ENCODE data around the gene DPP6. TPM values are rescaled to one million over a fixed set of nuclear protein-coding genes. Genes with fewer than 3 reads are reported as not detected.

Gene DPP6
- total and polyA plus RNA-seq, 2 donors (not counting 1 experiment from before 2014, with no cell fraction given): not detected

GRCh38 chr7:154347700-154348266, 295.6 kb downstream of the DPP6 start:
- intact Hi-C loops (cut with micrococcal nuclease): no loop called here
- no peaks in the 10 kb centered on the region for H3K36me3 ChIP-seq (replicated peaks in 1 of 2; ENCODE audit: control extremely low read depth in 1 of 2, control insufficient read depth in 1 of 2, extremely low read depth in 1 of 2, insufficient read depth in 2 of 2, low read length in 1 of 2)
- peaks cover 0 to 16% (median 0%) of the 10 kb centered on the region in 3 donors for H3K9me3 ChIP-seq (ENCODE audit: control extremely low read depth in 1 of 3, control insufficient read depth in 2 of 3, insufficient read depth in 1 of 3, low read length in 2 of 3)
- DNase-seq (no peak), ATAC-seq (ENCODE audit: low read depth) (no peak)
- no peak overlapping the region for H3K4me2 ChIP-seq (replicated peaks; ENCODE audit: low read depth, low read length, poor library complexity, severe bottlenecking)
- H3K4me3 Mint-ChIP-seq: no peak overlapping the region
- CTCF ChIA-PET: no interaction called here
- no peak overlapping the region for H3K27ac Mint-ChIP-seq
- H3K4me1 Mint-ChIP-seq: no peaks in the 10 kb centered on the region
- H3K27me3 ChIP-seq (replicated peaks in 1 of 4; ENCODE audit: control extremely low read depth in 1 of 4, control insufficient read depth in 3 of 4, insufficient read depth in 4 of 4, low read length in 3 of 4): no peaks in the 10 kb centered on the region
- H3K9ac ChIP-seq (ENCODE audit: low read length): no peak overlapping the region
- H4K20me1 ChIP-seq (ENCODE audit: control insufficient read depth, insufficient read depth, low read length, poor library complexity, severe bottlenecking): no peaks in the 10 kb centered on the region
- peaks cover 2% of the 10 kb centered on the region for H3K9me3 Mint-ChIP-seq (ENCODE audit: insufficient read depth)
- no peaks in the 10 kb centered on the region for H3K4me1 ChIP-seq (ENCODE audit: control insufficient read depth in 2 of 2, insufficient read depth in 2 of 2, low read length in 2 of 2)
- no peak overlapping the region for H3K4me3 ChIP-seq (ENCODE audit: control extremely low read depth in 1 of 5, extremely low read depth in 1 of 5, insufficient read depth in 1 of 5, low read depth in 2 of 5, low read length in 4 of 5)
- no peak overlapping the region for H2AFZ ChIP-seq (ENCODE audit: insufficient read depth, low read depth, low read length, poor library complexity, severe bottlenecking)
- no peaks in the 10 kb centered on the region for H3K79me2 ChIP-seq (ENCODE audit: control insufficient read depth, insufficient read depth, low read length)
- TF ChIP-seq CTCF (IDR thresholded peaks at IDR 0.05) (no peak), EZH2 (IDR thresholded peaks at IDR 0.05; ENCODE audit: borderline replicate concordance, insufficient read depth, low read depth, low read length, poor library complexity, severe bottlenecking) (no peak)
- WGBS (ENCODE audit: insufficient coverage): 33% methylated on average over 1 of the region's 3 CpGs
- POLR2A ChIA-PET: no interaction called here
- no peaks in the 10 kb centered on the region for H3K27me3 Mint-ChIP-seq
- no peak overlapping the region for H3K27ac ChIP-seq (ENCODE audit: low read length in 2 of 2)

GRCh38 chr7:154350892-154351291, 298.7 kb downstream of the DPP6 start:
- CTCF ChIA-PET: no interaction called here
- intact Hi-C loops (cut with micrococcal nuclease): no loop called here

More at GRCh38 chr7:154350892-154351291, 298.7 kb downstream of the DPP6 start:
- Histone ChIP-seq H3K79me2 (ENCODE audit: control insufficient read depth, insufficient read depth, low read length) (no peaks in the 10 kb centered on the region), H4K20me1 (ENCODE audit: control insufficient read depth, insufficient read depth, low read length, poor library complexity, severe bottlenecking) (no peaks in the 10 kb centered on the region), H2AFZ (ENCODE audit: insufficient read depth, low read depth, low read length, poor library complexity, severe bottlenecking) (no peak overlapping the region), H3K4me3 (ENCODE audit: control extremely low read depth in 1 of 5, extremely low read depth in 1 of 5, insufficient read depth in 1 of 5, low read depth in 2 of 5, low read length in 4 of 5) (no peak overlapping the region), H3K27ac (ENCODE audit: low read length in 2 of 2) (no peak overlapping the region), H3K4me1 (ENCODE audit: control insufficient read depth in 2 of 2, insufficient read depth in 2 of 2, low read length in 2 of 2) (no peaks in the 10 kb centered on the region), H3K9me3 (ENCODE audit: control extremely low read depth in 1 of 3, control insufficient read depth in 2 of 3, insufficient read depth in 1 of 3, low read length in 2 of 3) (peaks cover 0 to 8% (median 0%) of the 10 kb centered on the region in 3 donors), H3K4me2 (replicated peaks; ENCODE audit: low read depth, low read length, poor library complexity, severe bottlenecking) (no peak overlapping the region), H3K27me3 (replicated peaks in 1 of 4; ENCODE audit: control extremely low read depth in 1 of 4, control insufficient read depth in 3 of 4, insufficient read depth in 4 of 4, low read length in 3 of 4) (no peaks in the 10 kb centered on the region), H3K36me3 (replicated peaks in 1 of 2; ENCODE audit: control extremely low read depth in 1 of 2, control insufficient read depth in 1 of 2, extremely low read depth in 1 of 2, insufficient read depth in 2 of 2, low read length in 1 of 2) (no peaks in the 10 kb centered on the region), H3K9ac (ENCODE audit: low read length) (no peak overlapping the region)
- H3K27me3 Mint-ChIP-seq: no peaks in the 10 kb centered on the region
- TF ChIP-seq CTCF (IDR thresholded peaks at IDR 0.05) (no peak), EZH2 (IDR thresholded peaks at IDR 0.05; ENCODE audit: borderline replicate concordance, insufficient read depth, low read depth, low read length, poor library complexity, severe bottlenecking) (no peak)
- no peak overlapping the region for H3K4me3 Mint-ChIP-seq
- H3K4me1 Mint-ChIP-seq: no peaks in the 10 kb centered on the region
- H3K27ac Mint-ChIP-seq: no peak overlapping the region
- no peak for ATAC-seq (ENCODE audit: low read depth)
- H3K9me3 Mint-ChIP-seq (ENCODE audit: insufficient read depth): peaks cover 8% of the 10 kb centered on the region
- DNase-seq: no peak
- POLR2A ChIA-PET: no interaction called here
- WGBS (ENCODE audit: insufficient coverage): 89% methylated on average over 5 of the region's 6 CpGs

Measured in B cell (primary cell).